ENCODE data around the gene SLC6A1.

- TF ChIP-seq CTCF (IDR thresholded peaks at IDR 0.05; ENCODE audit: insufficient read depth, low read length) = no peak
- no peak for TF ChIP-seq SPI1 (IDR thresholded peaks at IDR 0.05; ENCODE audit: borderline replicate concordance, low read depth)
- no peak for TF ChIP-seq REST (IDR thresholded peaks at IDR 0.05; ENCODE audit: insufficient replicate concordance, low read depth)
- no peak for TF ChIP-seq POLR2AphosphoS5 (IDR thresholded peaks at IDR 0.05; ENCODE audit: low read depth)
- TF ChIP-seq GABPA (IDR thresholded peaks at IDR 0.05; ENCODE audit: low read depth) = no peak
Observed at GRCh38 chr3:11037241-11037873, 44.8 kb downstream of the SLC6A1 start.

All from HL-60 (cell line).